Heart left ventricle (tissue), 13 donors: ENCODE results near the gene ZNF700.

Source experiments
- POLR2A ChIP-seq, 2 donors: fragments of 450-650 bp; IDR thresholded peaks; one replicate each; pipeline ENCODE4 v1.6.1; 2017; ENCODE audit warnings: antibody characterized with exemption in 2 of 2, mild to moderate bottlenecking in 2 of 2, moderate library complexity in 2 of 2
- TF ChIP-seq, protein P1 (sequence below), 12 donors: fragments of 200-600 bp; sonication (generic) in 4 of 12; IDR thresholded peaks; one replicate each; pipeline versions ENCODE4 v1.5.0 to v1.8.0; 2018 to 2022; ENCODE audit warnings: antibody characterized with exemption in 12 of 12, mild to moderate bottlenecking in 5 of 12
- donor health status: ischemic (EF 13 %, LVEDD 7.1; RV severe dilation, severe dysfunction).
- donor health status: DM: no; HTN: yes; CAD: no.
- donor health status: DM: no; HTN: no; CAD: no.
- donor health status: ischemic (EF 25% LVEDD 6.9; RV normal size, moderate dysfunction).
- donor health status: ischemic (EF 25% LVEDD 5.7; RV mildly dilated, moderate dysfunction).
- donor health status: ischemic (EF 35%, LVEDD 5.7; RV mildly dilated, moderate dysfunction).
- donor health status: nonischemic (EF 11% LVEDD 7.7; RV severe dilation, severe dysfunction).
- donor health status: DM: yes; HTN: yes; CAD: no.
- donor health status: PGD.
- donor health status: ischemic (EF 29% LVEDD 5.4; RV normal size, mild dysfunction).
- donor health status: nonischemic (EF 23%, LVEDD 6.1; RV moderate dilation, normal function).

DNA sequence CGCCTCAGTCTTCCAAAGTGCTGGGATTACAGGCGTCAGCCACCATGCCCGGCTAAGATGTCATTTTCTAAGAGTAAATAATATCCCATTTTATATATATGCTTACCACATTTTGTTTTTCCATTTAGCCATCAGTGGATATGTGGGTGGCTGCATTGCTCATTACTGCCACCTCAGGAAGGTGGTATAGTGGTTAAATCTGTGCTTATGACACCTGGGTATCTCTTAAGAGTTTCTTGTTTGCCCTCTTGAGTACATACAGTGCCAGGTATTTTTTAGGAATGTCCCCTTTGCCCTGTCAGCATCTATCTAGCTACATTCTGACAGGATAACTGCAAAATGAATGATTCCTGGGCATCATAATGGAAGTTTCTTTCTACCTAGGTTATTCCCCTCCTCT is 22.7 kb upstream of the ZNF700 start:
- TF ChIP-seq, protein P1, sequence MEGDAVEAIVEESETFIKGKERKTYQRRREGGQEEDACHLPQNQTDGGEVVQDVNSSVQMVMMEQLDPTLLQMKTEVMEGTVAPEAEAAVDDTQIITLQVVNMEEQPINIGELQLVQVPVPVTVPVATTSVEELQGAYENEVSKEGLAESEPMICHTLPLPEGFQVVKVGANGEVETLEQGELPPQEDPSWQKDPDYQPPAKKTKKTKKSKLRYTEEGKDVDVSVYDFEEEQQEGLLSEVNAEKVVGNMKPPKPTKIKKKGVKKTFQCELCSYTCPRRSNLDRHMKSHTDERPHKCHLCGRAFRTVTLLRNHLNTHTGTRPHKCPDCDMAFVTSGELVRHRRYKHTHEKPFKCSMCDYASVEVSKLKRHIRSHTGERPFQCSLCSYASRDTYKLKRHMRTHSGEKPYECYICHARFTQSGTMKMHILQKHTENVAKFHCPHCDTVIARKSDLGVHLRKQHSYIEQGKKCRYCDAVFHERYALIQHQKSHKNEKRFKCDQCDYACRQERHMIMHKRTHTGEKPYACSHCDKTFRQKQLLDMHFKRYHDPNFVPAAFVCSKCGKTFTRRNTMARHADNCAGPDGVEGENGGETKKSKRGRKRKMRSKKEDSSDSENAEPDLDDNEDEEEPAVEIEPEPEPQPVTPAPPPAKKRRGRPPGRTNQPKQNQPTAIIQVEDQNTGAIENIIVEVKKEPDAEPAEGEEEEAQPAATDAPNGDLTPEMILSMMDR (IDR thresholded peaks at IDR 0.05): no peak
- no peak for TF ChIP-seq POLR2A (IDR thresholded peaks at IDR 0.05)
